Activated naive CD4-positive, alpha-beta T cell treated with anti-CD3 and anti-CD28 coated beads, Interleukin-2, amount 50 U/mL, for 16 hours (primary cell): ENCODE measurements around the gene GEMIN7.

Experiments
- DNase-seq: peaks from one replicate; pipeline ENCODE4 v3.0.0-alpha.2; 2020

The GEMIN7 gene

GRCh38 chr19:45133661-45134060 lies 54.6 kb downstream of the GEMIN7 start:
- no peak for DNase-seq

- no peak for DNase-seq
These were observed 56.3 kb downstream of the GEMIN7 start for GRCh38 chr19:45135176-45135885.

GRCh38 chr19:45136507-45137178 lies 57.6 kb downstream of the GEMIN7 start:
- no peak for DNase-seq

GRCh38 chr19:45137179-45137761 lies 58.2 kb downstream of the GEMIN7 start:
- no peak for DNase-seq

GRCh38 chr19:45138303-45138751 lies 59.3 kb downstream of the GEMIN7 start:
- no peak for DNase-seq

GRCh38 chr19:45139286-45140143 lies 60.5 kb downstream of the GEMIN7 start:
- DNase-seq: no peak

- no peak for DNase-seq
These were observed 61.1 kb downstream of the GEMIN7 start for GRCh38 chr19:45140144-45140503.

- no peak for DNase-seq
These were observed 61.5 kb downstream of the GEMIN7 start for GRCh38 chr19:45140533-45140932.
